PFSK-1 (cell line): ENCODE measurements around the gene ARPC5.

Experiments used
- FOXP2 ChIP-seq: optimal IDR thresholded peaks from 2 replicates; pipeline ENCODE3; 2011; ENCODE audit warnings: borderline replicate concordance, control low read depth, inconsistent platforms; ENCODE audit not compliant: insufficient read depth; ENCODE audit errors: extremely low read length, extremely low read depth
- POLR2AphosphoS5 ChIP-seq: IDR thresholded peaks from 2 replicates; pipeline ENCODE4 v1.6.1; 2012; ENCODE audit warnings: low read depth, mild to moderate bottlenecking, control low read depth, low read length, moderate library complexity
- SIN3A ChIP-seq: IDR thresholded peaks from 2 replicates; pipeline ENCODE4 v1.6.1; 2012; ENCODE audit warnings: mild to moderate bottlenecking, low read length, moderate library complexity, borderline replicate concordance; ENCODE audit not compliant: insufficient read depth
- TAF1 ChIP-seq: IDR thresholded peaks from 2 replicates; pipeline ENCODE4 v1.6.1; 2012; ENCODE audit warnings: low read length, control low read depth, borderline replicate concordance; ENCODE audit not compliant: insufficient read depth

DNA sequence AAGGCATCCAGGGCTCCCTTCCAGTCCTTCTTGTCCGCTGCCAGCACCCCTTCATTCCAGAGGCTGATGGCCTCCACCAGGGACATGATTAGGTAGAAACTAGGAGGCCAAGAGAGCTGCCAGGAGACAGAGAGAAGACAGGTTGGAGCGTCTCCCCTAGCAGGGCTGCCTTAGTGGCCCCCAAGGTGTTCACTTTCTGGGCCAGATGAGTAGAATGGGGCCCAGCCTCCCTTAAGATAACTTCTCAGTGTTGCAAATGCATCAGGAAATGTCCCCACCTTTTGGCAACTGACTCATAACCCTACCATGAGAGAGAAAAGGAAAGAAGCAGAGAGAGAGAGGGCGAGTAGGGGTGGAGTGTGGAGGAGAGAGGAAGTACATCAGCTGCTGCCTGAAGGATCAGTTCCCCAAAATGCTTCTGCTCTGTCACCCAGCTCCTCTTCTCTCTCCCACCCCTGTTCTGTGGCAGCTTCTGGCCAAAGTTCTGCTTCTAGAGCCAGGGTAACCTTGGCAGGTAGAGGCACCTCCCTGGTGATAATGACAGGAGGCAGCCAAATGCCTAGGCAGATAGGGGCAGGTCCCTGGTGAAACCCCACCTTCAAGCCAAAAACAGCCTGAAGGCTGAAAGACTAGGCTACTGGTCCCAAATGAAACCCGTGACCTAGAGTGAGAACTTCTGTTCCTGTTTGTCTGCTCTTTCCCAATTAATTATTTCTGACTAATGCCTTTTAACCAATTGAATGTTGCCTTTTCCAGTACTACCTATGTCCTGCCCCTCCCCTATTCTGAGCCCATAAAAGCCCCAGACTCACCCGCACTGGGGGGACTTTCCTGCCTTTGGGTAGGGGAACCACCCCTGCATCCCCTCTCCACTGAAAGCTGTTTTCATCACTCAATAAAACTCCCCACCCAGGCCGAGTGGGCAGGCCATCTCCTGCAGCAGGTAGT is 45.1 kb downstream of the ARPC5 start, which contains the start of gene NCF2:
- TF ChIP-seq FOXP2 (no peak), SIN3A (no peak), POLR2AphosphoS5 (no peak), TAF1 (no peak)
